ENCODE measurements around the gene CD79B. TPM values are rescaled to one million over a fixed set of nuclear protein-coding genes. Genes with fewer than 3 reads are reported as not detected.

Gene CD79B
- total RNA-seq, 1 experiment from 2014 or later = not detected

DNA sequence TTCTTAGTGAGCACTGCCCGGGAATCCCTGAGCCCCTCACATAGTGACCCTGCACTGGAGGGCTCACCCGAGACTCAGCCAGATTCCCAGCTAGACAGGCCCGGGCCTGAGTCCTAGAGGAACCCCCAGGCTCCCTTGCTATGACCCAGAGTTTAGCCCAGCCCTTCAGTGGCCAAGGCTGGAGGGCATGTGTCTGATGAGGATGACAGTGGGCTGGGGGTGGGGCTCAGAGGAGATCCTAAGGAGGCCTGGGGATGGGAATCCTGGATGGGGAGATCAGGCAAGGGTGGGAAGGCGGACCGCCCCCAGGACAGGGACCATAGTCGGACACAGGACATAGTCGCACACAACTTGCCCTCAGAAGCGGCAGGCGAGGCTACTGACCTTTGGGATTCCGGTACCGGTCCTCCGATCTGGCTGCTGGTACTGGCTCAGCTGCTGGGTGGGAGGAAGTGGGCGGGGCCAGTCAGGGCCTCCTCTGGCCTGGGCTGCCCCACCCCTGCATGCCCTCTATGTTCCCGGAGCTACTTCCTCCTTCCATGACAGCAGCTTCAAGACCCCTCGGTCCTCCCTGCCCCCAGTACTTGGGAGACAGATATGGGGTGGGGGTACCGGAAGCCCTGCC lies 1.1 kb downstream of the CD79B start:
- no peak overlapping the region for H3K27ac Mint-ChIP-seq (ENCODE audit: unreplicated experiment)
- H3K36me3 Mint-ChIP-seq (ENCODE audit: insufficient read depth, unreplicated experiment) = no peaks in the 10 kb centered on the region
- ChIA-PET CTCF (interaction anchor here (3.1 kb wide), 1 partner anchor 16 kb away, joined by 10 read pairs; no protein-coding TSS in a partner anchor), POLR2A (no interaction called here)
- no peaks in the 10 kb centered on the region for H3K4me1 ChIP-seq
- no peaks in the 10 kb centered on the region for H3K4me1 Mint-ChIP-seq (ENCODE audit: low read depth, unreplicated experiment)
- no peaks in the 10 kb centered on the region for H3K36me3 ChIP-seq (ENCODE audit: control insufficient read depth, insufficient read depth, low read length)
- no peaks in the 10 kb centered on the region for H3K27me3 ChIP-seq (replicated peaks; ENCODE audit: control insufficient read depth, insufficient read depth, low read length)
- H3K27me3 Mint-ChIP-seq (ENCODE audit: insufficient read depth, unreplicated experiment) = peaks cover under 1% of the 10 kb centered on the region
- no TSS peak for BruUV-seq (replicated peaks)
- TF ChIP-seq, protein P1, sequence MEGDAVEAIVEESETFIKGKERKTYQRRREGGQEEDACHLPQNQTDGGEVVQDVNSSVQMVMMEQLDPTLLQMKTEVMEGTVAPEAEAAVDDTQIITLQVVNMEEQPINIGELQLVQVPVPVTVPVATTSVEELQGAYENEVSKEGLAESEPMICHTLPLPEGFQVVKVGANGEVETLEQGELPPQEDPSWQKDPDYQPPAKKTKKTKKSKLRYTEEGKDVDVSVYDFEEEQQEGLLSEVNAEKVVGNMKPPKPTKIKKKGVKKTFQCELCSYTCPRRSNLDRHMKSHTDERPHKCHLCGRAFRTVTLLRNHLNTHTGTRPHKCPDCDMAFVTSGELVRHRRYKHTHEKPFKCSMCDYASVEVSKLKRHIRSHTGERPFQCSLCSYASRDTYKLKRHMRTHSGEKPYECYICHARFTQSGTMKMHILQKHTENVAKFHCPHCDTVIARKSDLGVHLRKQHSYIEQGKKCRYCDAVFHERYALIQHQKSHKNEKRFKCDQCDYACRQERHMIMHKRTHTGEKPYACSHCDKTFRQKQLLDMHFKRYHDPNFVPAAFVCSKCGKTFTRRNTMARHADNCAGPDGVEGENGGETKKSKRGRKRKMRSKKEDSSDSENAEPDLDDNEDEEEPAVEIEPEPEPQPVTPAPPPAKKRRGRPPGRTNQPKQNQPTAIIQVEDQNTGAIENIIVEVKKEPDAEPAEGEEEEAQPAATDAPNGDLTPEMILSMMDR (IDR thresholded peaks at IDR 0.05; ENCODE audit: insufficient read depth in 1 of 2, low read depth in 1 of 2, low read length in 1 of 2, severe bottlenecking in 1 of 2, unreplicated experiment in 1 of 2) = no peak
- intact Hi-C loops (cut with micrococcal nuclease; ENCODE audit: unreplicated experiment) = no loop called here
- DNase-seq = no peak
- H3K9me3 Mint-ChIP-seq (ENCODE audit: unreplicated experiment) = no peaks in the 10 kb centered on the region
- no peak overlapping the region for H3K4me3 ChIP-seq (ENCODE audit: low read depth, low read length)
- H3K9me3 ChIP-seq = no peaks in the 10 kb centered on the region
- H3K4me3 Mint-ChIP-seq (ENCODE audit: unreplicated experiment) = no peak overlapping the region

DNA sequence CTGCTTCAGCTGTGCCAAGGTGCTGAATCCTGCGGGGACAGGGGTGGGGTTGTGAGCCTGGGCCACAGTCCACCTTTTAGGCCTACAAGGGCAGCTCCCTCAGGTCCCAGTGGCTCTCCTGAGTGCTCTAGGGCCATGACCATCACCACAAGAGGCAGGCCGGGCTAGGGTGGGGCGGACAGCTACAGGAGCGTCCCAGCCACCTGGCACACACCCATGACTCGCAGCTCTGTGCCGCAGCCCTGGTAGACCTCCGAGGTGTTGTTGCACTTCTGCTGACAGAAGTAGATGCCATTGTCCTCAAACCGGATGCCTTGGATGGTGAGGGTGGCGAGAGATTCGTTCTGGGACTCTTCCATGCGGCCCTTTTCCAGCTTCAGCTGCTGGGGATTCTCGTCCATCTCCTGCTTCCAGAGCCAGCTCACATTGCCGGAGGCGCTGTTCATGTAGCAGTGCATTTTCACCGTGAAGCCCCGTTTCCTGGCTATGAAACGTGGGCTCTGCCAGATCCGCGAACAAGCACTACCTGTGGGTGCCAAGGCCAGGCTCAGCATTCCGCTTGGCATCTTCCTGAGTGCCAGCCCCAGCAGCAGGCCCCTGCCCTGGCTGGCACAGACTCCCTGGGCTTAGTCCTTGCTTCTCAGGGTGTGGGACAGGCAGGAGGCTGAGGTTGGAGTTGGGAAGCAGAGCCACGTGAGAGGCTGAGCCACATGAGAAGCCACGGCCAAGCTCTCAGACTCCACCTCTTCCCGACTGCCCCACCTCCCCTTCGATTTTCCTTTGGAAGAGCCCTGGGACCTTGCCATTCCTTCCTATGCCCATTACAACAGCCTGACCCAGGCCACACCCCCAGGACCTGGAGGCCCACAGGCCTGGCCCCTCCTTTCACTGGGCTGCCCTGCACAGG lies 2.0 kb downstream of the CD79B start:
- Mint-ChIP-seq H3K9me3 (ENCODE audit: unreplicated experiment) (no peaks in the 10 kb centered on the region), H3K4me3 (ENCODE audit: unreplicated experiment) (no peak overlapping the region), H3K27me3 (ENCODE audit: insufficient read depth, unreplicated experiment) (no peaks in the 10 kb centered on the region), H3K36me3 (ENCODE audit: insufficient read depth, unreplicated experiment) (no peaks in the 10 kb centered on the region), H3K4me1 (ENCODE audit: low read depth, unreplicated experiment) (no peaks in the 10 kb centered on the region), H3K27ac (ENCODE audit: unreplicated experiment) (no peak overlapping the region)
- BruUV-seq (replicated peaks) = no TSS peak
- Histone ChIP-seq H3K4me3 (ENCODE audit: low read depth, low read length) (no peak overlapping the region), H3K36me3 (ENCODE audit: control insufficient read depth, insufficient read depth, low read length) (no peaks in the 10 kb centered on the region), H3K27me3 (replicated peaks; ENCODE audit: control insufficient read depth, insufficient read depth, low read length) (no peaks in the 10 kb centered on the region), H3K4me1 (no peaks in the 10 kb centered on the region), H3K9me3 (no peaks in the 10 kb centered on the region)
- intact Hi-C loops (cut with micrococcal nuclease; ENCODE audit: unreplicated experiment) = no loop called here
- ChIA-PET POLR2A (no interaction called here), CTCF (interaction anchor here (0.7 to 3.1 kb wide), 2 partner anchors 17 to 99 kb away, joined by 3 to 10 read pairs; no protein-coding TSS in a partner anchor)
- no peak for DNase-seq
- TF ChIP-seq, protein P1 (IDR thresholded peaks at IDR 0.05; ENCODE audit: insufficient read depth in 1 of 2, low read depth in 1 of 2, low read length in 1 of 2, severe bottlenecking in 1 of 2, unreplicated experiment in 1 of 2) = no peak

DNA sequence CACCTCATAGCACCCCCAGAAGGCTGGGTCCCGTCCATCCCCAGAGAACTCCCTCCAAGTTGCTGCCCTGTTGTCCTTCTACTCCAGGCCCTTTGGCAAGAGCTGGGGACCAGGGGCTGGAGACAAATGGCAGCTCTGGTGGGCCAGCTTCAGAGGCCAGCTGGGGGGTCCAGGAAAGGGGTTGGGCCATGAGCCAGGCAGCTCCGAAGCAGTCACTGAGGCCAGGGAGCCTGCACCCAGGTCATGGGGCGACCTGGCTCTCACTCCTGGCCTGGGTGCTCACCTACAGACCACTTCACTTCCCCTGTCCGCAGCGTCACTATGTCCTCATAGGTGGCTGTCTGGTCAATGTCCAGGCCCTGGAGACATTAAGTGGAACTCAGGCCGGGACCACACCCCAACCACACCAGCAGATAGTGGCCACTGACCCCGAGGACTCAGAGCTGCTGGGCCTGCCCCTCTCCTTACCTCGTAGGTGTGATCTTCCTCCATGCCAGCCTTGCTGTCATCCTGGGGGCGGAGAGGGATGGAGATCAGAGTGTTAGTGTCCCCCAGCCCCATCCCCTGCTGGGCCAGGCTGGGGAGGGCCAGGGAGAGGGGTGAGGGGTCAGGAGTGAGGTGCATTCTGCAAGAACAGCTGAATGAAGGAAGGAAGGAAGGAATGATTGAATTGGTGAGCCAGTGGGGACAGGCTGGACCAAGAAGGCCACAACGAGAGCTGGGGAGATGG lies 3.0 kb downstream of the CD79B start:
- Mint-ChIP-seq H3K4me1 (ENCODE audit: low read depth, unreplicated experiment) (no peaks in the 10 kb centered on the region), H3K27ac (ENCODE audit: unreplicated experiment) (no peak overlapping the region), H3K27me3 (ENCODE audit: insufficient read depth, unreplicated experiment) (no peaks in the 10 kb centered on the region), H3K9me3 (ENCODE audit: unreplicated experiment) (no peaks in the 10 kb centered on the region), H3K36me3 (ENCODE audit: insufficient read depth, unreplicated experiment) (no peaks in the 10 kb centered on the region), H3K4me3 (ENCODE audit: unreplicated experiment) (no peak overlapping the region)
- ChIA-PET POLR2A (no interaction called here), CTCF (interaction anchor here (3.1 kb wide), 1 partner anchor 18 kb away, joined by 10 read pairs; no protein-coding TSS in a partner anchor)
- H3K27me3 ChIP-seq (replicated peaks; ENCODE audit: control insufficient read depth, insufficient read depth, low read length) = no peaks in the 10 kb centered on the region
- TF ChIP-seq, protein P1 (IDR thresholded peaks at IDR 0.05; ENCODE audit: insufficient read depth in 1 of 2, low read depth in 1 of 2, low read length in 1 of 2, severe bottlenecking in 1 of 2, unreplicated experiment in 1 of 2) = no peak
- no TSS peak for BruUV-seq (replicated peaks)
- H3K9me3 ChIP-seq = no peaks in the 10 kb centered on the region
- H3K4me1 ChIP-seq = no peaks in the 10 kb centered on the region
- H3K4me3 ChIP-seq (ENCODE audit: low read depth, low read length) = no peak overlapping the region
- no peak for DNase-seq
- intact Hi-C loops (cut with micrococcal nuclease; ENCODE audit: unreplicated experiment) = no loop called here
- H3K36me3 ChIP-seq (ENCODE audit: control insufficient read depth, insufficient read depth, low read length) = no peaks in the 10 kb centered on the region
